SK-N-SH (cell line): ENCODE measurements around the gene NECTIN1. TPM values are rescaled to one million over a fixed set of nuclear protein-coding genes. Genes with fewer than 3 reads are reported as not detected.

Experiments
- ELF1 ChIP-seq: IDR thresholded peaks from 2 replicates; pipeline ENCODE4 v1.4.0; 2012
- JUND ChIP-seq: IDR thresholded peaks from 2 replicates; pipeline ENCODE4 v1.4.0; 2012
- MXI1 ChIP-seq: IDR thresholded peaks from 2 replicates; pipeline ENCODE4 v1.6.1; 2012; ENCODE audit warnings: mild to moderate bottlenecking, low read depth, low read length, improper control_type of control experiment
- NFIC ChIP-seq: IDR thresholded peaks from 2 replicates; pipeline ENCODE4 v1.4.0; 2012; ENCODE audit warnings: borderline replicate concordance
- RAD21 ChIP-seq: IDR thresholded peaks from 2 replicates; pipeline ENCODE4 v1.6.1; 2012; ENCODE audit warnings: mild to moderate bottlenecking, low read length
- RXRA ChIP-seq: IDR thresholded peaks from 2 replicates; pipeline ENCODE4 v1.4.0; 2012; ENCODE audit warnings: low read depth, mild to moderate bottlenecking, borderline replicate concordance
- TAF1 ChIP-seq: IDR thresholded peaks from 2 replicates; pipeline ENCODE4 v1.6.1; 2012; ENCODE audit warnings: low read depth, mild to moderate bottlenecking, low read length, moderate library complexity, borderline replicate concordance
- TCF12 ChIP-seq: IDR thresholded peaks from 2 replicates; pipeline ENCODE4 v1.4.0; 2012
- polyA plus RNA-seq, 3 experiments: library from polyadenylated mRNA; depleted of rRNA; stranded (reverse); fragments of >200 nt; gene quantifications; 2 replicates each; pipeline ENCODE4 v1.2.3, GENCODE V29; 2012
- TF ChIP-seq, protein P1 (sequence below): IDR thresholded peaks from 2 replicates; pipeline ENCODE4 v1.6.1; 2012; ENCODE audit warnings: mild to moderate bottlenecking, low read depth, low read length, moderate library complexity
- TF ChIP-seq, protein P2 (sequence below): IDR thresholded peaks from 2 replicates; pipeline ENCODE4 v1.4.0; 2012; ENCODE audit warnings: low read depth, borderline replicate concordance
- TF ChIP-seq, protein P3 (sequence below): IDR thresholded peaks from 2 replicates; pipeline ENCODE4; 2012

Gene NECTIN1
- polyA plus RNA-seq, 1 of the 3 experiments (the other 2 are of a cell fraction), result 9.1 TPM

GRCh38 chr11:119728651-119729580 is at the start of gene NECTIN1 (continued):
- TF ChIP-seq, protein P1, sequence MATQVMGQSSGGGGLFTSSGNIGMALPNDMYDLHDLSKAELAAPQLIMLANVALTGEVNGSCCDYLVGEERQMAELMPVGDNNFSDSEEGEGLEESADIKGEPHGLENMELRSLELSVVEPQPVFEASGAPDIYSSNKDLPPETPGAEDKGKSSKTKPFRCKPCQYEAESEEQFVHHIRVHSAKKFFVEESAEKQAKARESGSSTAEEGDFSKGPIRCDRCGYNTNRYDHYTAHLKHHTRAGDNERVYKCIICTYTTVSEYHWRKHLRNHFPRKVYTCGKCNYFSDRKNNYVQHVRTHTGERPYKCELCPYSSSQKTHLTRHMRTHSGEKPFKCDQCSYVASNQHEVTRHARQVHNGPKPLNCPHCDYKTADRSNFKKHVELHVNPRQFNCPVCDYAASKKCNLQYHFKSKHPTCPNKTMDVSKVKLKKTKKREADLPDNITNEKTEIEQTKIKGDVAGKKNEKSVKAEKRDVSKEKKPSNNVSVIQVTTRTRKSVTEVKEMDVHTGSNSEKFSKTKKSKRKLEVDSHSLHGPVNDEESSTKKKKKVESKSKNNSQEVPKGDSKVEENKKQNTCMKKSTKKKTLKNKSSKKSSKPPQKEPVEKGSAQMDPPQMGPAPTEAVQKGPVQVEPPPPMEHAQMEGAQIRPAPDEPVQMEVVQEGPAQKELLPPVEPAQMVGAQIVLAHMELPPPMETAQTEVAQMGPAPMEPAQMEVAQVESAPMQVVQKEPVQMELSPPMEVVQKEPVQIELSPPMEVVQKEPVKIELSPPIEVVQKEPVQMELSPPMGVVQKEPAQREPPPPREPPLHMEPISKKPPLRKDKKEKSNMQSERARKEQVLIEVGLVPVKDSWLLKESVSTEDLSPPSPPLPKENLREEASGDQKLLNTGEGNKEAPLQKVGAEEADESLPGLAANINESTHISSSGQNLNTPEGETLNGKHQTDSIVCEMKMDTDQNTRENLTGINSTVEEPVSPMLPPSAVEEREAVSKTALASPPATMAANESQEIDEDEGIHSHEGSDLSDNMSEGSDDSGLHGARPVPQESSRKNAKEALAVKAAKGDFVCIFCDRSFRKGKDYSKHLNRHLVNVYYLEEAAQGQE, result no peak
- peak; percentile 78 for TF ChIP-seq RAD21
- TF ChIP-seq, protein P2, sequence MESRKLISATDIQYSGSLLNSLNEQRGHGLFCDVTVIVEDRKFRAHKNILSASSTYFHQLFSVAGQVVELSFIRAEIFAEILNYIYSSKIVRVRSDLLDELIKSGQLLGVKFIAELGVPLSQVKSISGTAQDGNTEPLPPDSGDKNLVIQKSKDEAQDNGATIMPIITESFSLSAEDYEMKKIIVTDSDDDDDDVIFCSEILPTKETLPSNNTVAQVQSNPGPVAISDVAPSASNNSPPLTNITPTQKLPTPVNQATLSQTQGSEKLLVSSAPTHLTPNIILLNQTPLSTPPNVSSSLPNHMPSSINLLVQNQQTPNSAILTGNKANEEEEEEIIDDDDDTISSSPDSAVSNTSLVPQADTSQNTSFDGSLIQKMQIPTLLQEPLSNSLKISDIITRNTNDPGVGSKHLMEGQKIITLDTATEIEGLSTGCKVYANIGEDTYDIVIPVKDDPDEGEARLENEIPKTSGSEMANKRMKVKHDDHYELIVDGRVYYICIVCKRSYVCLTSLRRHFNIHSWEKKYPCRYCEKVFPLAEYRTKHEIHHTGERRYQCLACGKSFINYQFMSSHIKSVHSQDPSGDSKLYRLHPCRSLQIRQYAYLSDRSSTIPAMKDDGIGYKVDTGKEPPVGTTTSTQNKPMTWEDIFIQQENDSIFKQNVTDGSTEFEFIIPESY, result no peak
- TF ChIP-seq RXRA, result no peak
- TF ChIP-seq, protein P3, sequence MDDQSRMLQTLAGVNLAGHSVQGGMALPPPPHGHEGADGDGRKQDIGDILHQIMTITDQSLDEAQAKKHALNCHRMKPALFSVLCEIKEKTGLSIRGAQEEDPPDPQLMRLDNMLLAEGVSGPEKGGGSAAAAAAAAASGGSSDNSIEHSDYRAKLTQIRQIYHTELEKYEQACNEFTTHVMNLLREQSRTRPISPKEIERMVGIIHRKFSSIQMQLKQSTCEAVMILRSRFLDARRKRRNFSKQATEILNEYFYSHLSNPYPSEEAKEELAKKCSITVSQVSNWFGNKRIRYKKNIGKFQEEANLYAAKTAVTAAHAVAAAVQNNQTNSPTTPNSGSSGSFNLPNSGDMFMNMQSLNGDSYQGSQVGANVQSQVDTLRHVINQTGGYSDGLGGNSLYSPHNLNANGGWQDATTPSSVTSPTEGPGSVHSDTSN, result 0 out of 2 replicates have a peak, but pooled peaks have one; percentile 3
- peak; percentile 49 for TF ChIP-seq MXI1
- TF ChIP-seq TCF12, result no peak
- no peak for TF ChIP-seq ELF1
- peak; percentile 86 for TF ChIP-seq TAF1
- no peak for TF ChIP-seq JUND
- no peak for TF ChIP-seq NFIC
